SW480 (cell line): ENCODE data around the gene TARBP1.
"Not testable (repeated sequence)": the region's sequence is repeated elsewhere in the genome, so short reads cannot be mapped to it uniquely, and the experiment has no call there.

Experiments
- DNase-seq: peaks from one replicate; pipeline ENCODE4 v3.0.0-alpha.2; 2016; ENCODE audit warnings: low spot score

Gene TARBP1

GRCh38 chr1:234434706-234435105, 44.3 kb downstream of the TARBP1 start:
- no peak for DNase-seq

- DNase-seq = no peak
These were observed 45.3 kb downstream of the TARBP1 start for GRCh38 chr1:234433563-234434285.

GRCh38 chr1:234431255-234431654, 47.7 kb downstream of the TARBP1 start:
- no peak for DNase-seq

GRCh38 chr1:234430691-234431090, 48.3 kb downstream of the TARBP1 start:
- no peak for DNase-seq

- DNase-seq = no peak
These were observed 49.6 kb downstream of the TARBP1 start for GRCh38 chr1:234429434-234429806.

GRCh38 chr1:234427950-234428646, 50.9 kb downstream of the TARBP1 start:
- no peak for DNase-seq

- no peak for DNase-seq
These were observed 65.0 kb downstream of the TARBP1 start for GRCh38 chr1:234413990-234414389.

- DNase-seq = no peak
These were observed 65.5 kb downstream of the TARBP1 start for GRCh38 chr1:234413485-234413884.

GRCh38 chr1:234412830-234413229, 66.1 kb downstream of the TARBP1 start:
- no peak for DNase-seq

- DNase-seq = no peak
These were observed 69.7 kb downstream of the TARBP1 start for GRCh38 chr1:234409328-234409727.

- DNase-seq = no peak
These were observed 70.2 kb downstream of the TARBP1 start for GRCh38 chr1:234408757-234409156.

GRCh38 chr1:234406871-234407270, 72.1 kb downstream of the TARBP1 start:
- no peak for DNase-seq

- no peak for DNase-seq
These were observed 73.3 kb downstream of the TARBP1 start for GRCh38 chr1:234405676-234406075.

GRCh38 chr1:234402939-234403338, 76.0 kb downstream of the TARBP1 start:
- no peak for DNase-seq

GRCh38 chr1:234401658-234402057, 77.3 kb downstream of the TARBP1 start:
- DNase-seq = no peak

GRCh38 chr1:234400773-234401172, 78.2 kb downstream of the TARBP1 start:
- DNase-seq = no peak

- not testable (repeated sequence) for DNase-seq
These were observed 79.5 kb downstream of the TARBP1 start for GRCh38 chr1:234399515-234399914.

GRCh38 chr1:234398849-234399381, 80.1 kb downstream of the TARBP1 start:
- no peak for DNase-seq

GRCh38 chr1:234397732-234398131, 81.2 kb downstream of the TARBP1 start:
- no peak for DNase-seq

- no peak for DNase-seq
These were observed 82.1 kb downstream of the TARBP1 start for GRCh38 chr1:234396871-234397270.

- no peak for DNase-seq
These were observed 82.9 kb downstream of the TARBP1 start for GRCh38 chr1:234396092-234396491.

- DNase-seq = no peak
These were observed 83.7 kb downstream of the TARBP1 start for GRCh38 chr1:234395297-234395696.

GRCh38 chr1:234393190-234393589, 85.8 kb downstream of the TARBP1 start:
- DNase-seq = no peak
